OCI-LY7 (cell line): ENCODE measurements around the gene SART3.

Experiments used
- CTCF ChIP-seq: fragments of 200-600 bp; sonication (generic); conservative IDR thresholded peaks from 2 replicates; pipeline ENCODE4 v1.5.1; 2014; ENCODE audit warnings: mild to moderate bottlenecking, antibody characterized with exemption, low read length, moderate library complexity, mixed read lengths
- EZH2phosphoT487 ChIP-seq: fragments of 200-600 bp; sonication (generic); IDR thresholded peaks from 2 replicates; pipeline ENCODE4 v1.6.1; 2018; ENCODE audit warnings: low read depth, borderline replicate concordance, mild to moderate bottlenecking, mixed run types, antibody characterized with exemption, low read length, moderate library complexity, mixed read lengths

DNA sequence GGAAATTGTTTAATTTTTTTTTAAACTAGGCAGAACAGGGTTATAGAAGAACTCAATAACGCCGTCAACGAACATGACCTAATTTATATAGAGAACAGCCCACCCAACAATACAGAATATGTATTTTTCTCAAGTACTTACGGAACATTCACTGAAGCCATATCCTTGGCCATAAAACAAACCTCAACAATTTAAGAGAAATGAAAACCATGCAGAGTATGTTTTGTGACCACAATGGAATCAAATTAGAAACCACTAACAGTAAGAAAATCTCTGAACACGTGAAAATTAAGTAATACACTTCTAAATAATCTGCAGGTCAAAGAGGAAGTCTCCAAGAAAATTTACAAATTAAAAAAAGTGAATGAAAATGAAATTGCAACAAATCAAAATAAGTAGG lies 9.4 kb downstream of the SART3 start:
- TF ChIP-seq CTCF: no peak
- no peak for TF ChIP-seq EZH2phosphoT487
